Bone marrow (tissue), 2 donors: ENCODE data around the gene SORBS2.
"Not testable (repeated sequence)": the region's sequence is repeated elsewhere in the genome, so short reads cannot be mapped to it uniquely, and the experiment has no call there.

ENCODE experiments used
- DNase-seq, 2 donors: peaks; one replicate each; lab custom pipeline; 2025; lab: John Stamatoyannopoulos, UW

SORBS2 gene, protein sequence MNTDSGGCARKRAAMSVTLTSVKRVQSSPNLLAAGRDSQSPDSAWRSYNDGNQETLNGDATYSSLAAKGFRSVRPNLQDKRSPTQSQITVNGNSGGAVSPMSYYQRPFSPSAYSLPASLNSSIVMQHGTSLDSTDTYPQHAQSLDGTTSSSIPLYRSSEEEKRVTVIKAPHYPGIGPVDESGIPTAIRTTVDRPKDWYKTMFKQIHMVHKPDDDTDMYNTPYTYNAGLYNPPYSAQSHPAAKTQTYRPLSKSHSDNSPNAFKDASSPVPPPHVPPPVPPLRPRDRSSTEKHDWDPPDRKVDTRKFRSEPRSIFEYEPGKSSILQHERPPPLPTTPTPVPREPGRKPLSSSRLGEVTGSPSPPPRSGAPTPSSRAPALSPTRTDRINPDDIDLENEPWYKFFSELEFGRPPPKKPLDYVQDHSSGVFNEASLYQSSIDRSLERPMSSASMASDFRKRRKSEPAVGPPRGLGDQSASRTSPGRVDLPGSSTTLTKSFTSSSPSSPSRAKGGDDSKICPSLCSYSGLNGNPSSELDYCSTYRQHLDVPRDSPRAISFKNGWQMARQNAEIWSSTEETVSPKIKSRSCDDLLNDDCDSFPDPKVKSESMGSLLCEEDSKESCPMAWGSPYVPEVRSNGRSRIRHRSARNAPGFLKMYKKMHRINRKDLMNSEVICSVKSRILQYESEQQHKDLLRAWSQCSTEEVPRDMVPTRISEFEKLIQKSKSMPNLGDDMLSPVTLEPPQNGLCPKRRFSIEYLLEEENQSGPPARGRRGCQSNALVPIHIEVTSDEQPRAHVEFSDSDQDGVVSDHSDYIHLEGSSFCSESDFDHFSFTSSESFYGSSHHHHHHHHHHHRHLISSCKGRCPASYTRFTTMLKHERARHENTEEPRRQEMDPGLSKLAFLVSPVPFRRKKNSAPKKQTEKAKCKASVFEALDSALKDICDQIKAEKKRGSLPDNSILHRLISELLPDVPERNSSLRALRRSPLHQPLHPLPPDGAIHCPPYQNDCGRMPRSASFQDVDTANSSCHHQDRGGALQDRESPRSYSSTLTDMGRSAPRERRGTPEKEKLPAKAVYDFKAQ (N-terminal part only)

DNA sequence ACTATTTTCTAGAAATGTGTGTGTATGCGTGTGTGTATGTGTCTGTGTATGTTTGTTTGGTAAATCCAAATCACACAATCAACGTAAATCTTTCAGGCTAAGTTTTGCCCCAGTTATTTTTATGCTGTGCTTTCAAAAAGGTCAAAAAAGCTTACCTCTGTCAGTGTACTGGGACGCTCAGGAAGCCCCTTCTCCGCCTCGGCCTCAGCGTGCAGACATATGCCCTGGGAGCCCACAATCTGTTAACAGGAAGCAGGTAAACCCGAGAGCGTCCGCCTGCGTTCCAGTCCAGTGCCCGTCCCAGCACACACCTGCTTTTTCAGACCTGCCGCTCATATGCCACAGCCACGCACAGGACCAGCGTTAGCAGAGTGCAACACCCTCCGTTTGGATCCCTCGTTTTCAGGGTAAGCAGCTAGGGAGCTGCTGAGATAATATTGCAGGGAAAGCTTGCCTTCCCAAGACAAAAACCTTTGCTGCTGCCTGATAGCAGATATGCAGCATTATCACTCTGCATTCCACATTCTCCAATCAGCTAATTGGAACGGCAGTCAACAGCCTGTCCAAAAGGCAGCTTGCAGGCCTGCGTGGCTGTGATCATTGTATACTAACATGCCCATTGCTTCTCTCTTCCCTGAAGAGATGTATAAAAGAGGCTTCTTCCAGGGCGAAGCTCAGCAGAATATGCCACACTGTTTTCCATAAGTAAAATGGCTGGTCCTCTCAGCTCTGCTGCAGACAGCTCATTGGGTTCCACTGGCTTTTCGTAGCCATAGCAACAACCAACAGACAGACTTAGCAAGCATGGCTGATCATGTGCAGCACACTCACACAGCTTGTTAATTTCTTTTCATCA, at the start of gene SORBS2:
Gene SORBS2 (minus strand): TSS at position 686 of the 856 bp plus-strand sequence. CDS start 121,623 bp downstream, outside the sequence.
- DNase-seq: no peak

DNA sequence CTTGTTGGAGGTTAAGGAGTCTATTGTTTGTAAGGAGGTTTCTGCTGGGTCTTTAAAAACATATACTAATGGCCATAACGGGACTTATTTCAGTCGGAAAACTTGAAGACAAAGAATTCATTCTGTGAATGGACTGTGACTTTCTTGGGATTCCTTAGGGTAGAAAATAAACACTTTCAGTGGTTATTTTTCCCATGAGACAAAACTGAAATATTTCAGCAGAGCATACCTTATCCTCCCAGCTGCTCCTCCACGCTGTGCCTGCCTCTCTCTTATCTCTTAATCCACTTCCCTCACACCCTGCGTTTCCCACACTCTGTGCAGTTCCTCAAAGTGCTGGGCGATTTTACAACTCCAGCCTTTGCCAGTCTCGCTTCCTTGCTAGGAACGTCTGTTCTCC, 47.1 kb upstream of the SORBS2 start:
- DNase-seq: no peak

DNA sequence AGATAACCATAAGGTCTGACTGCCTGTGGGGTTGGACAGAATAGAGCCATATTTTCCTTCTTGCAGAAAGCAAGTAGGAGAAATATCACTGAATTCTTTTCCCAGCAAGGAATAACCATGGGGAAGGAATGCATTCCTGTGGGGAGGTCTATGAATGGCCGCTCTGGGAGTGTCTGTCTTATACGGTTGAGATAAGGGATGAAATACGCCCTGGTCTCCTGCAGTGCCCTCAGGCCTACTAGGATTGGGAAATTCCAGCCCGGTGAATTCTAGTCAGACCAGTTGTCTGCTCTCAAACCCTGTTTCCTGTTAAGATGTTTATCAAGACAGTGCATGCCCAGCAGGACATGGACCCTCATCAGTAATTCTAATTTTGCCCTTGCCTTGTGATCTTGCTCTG, 45.6 kb upstream of the SORBS2 start:
- not testable (repeated sequence) for DNase-seq

DNA sequence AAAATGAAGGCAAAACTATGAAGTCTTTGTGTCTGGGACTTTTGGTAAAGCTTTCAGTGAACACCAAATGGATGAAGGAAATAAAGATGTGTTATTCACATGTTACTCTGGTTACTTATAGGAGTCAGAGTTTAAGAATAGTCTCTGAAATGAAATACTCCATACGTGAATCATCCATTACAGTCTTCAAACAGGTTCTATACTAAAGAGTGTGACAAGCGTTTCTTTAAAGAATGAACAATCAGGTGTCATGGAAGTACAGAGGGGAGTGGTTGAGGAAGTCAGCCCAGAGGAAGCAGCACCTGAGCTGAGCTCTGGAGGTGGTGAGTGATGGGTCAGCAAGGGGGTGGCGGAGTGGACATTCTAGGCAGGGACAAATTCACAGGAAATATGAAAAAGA, 41.8 kb upstream of the SORBS2 start:
- DNase-seq: no peak

DNA sequence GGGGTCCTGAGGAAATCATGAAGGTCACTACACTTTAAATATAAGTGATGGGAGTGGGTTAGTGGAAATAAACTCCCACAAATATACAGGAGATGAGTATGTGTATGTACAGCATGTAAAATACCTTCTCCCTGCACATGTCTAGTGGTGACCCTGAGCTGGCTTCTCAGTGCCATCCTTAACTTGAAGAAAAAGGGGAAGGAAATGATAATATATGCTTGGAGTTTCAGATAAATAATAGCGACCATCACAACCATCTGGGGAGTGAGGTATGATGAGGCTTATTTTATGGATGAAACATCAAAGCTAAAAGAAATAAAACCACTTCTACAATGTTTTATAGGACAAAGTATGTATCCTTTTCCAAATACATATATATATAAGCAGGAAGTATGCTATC, 41.0 kb upstream of the SORBS2 start:
- DNase-seq: no peak

DNA sequence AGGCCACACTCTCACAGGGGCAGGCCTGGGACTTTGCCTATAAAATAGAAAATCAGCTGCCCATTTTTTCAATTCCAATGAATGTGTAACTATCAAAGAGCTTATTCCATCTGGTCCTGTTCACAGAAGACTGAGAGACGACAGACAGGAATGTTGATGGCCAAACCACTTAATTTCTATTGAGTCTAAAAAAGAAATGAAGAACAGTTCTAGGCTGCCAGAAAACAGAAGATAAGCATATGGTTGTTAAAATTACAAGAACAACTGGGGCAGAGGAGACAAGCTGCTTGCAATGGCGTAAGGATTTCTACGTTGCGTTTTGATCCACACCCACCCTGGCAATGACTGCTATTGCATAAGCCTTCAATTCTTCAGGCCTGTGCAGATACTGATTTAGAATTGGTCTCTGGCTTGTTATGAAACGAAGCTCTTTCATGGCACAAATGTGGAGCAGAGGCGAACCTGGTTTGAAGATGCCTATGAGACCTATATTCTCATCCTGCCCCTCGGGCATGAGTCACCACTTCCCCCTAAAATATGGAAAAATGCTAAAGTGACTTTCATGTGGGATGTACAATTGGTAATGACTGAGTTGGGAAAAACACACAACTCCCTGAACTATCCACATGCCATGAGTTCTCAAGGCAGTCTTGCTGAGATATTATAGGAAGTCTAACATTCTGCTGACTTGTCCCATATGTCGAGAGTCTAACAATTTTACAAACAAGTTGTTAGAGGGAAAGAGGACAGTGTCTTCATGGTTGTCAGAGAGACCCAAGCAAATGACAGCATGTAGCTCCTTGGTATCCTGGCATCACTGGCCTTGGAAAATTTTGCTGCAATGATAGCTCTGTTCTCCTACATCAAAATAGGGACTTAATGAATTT, 37.9 kb upstream of the SORBS2 start:
- no peak for DNase-seq

DNA sequence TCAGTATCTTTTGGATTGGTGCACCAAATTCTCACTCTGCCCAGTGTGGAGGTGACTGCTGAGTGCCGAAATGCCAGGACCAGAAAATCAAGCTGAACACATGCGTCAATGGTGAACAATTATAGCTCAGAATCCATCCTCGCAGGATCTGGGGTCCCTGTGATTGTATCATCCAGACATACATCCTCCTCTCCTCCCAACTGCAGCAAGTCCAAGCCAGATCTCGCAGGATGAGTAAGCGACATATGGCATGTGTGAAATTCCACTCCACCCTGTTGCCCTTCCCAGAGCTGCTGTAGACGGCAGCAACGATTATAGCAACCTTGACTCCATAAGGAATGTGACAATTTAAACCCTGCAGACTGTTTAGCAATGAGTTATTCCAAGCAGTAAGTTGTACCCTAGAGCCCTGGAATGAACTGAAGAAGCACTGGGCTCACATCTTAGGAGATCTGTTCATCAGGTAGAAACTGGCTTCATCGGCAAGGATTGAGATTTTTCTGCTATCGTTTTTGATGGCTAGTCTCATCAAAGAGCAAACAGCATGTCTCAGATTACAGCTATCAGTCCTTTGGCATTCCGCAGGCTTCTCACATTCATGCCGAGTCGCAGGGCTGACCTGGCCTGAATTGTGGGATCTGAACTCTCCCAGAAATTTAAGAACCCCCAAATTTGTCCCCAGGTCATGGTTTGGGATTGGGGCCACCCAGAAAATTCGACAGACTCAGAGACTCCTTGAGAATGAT, 35.5 kb upstream of the SORBS2 start:
- DNase-seq: no peak

DNA sequence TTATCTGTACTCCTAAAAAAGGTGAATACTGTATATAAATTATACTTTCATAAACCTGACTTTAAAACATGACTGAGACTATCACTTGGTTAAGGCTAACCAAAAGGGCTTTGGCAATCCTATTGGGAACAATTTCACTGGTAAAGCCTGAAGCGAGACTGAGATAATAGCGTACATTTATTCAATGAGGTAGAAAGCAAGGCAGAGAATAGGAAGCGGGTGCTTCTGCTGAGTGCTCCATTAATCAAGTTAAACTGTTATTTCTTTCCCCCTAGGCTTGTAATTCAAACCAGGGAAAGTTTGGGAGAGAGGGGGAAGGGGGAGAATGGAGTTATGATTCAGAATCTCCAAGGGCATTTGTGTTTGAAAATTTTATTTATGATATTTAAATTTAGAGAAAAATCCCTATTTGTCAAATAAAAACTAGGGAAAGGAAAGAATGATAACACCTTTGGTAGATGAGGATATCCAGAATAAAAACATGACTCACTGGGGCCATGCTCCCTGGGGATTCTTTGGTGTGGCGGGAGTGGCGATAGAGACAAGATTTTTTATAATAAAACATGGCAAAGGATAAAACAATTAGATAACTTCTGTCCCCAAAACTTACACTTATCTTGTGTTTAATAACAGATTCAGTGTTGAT, 34.6 kb upstream of the SORBS2 start:
- DNase-seq: no peak

DNA sequence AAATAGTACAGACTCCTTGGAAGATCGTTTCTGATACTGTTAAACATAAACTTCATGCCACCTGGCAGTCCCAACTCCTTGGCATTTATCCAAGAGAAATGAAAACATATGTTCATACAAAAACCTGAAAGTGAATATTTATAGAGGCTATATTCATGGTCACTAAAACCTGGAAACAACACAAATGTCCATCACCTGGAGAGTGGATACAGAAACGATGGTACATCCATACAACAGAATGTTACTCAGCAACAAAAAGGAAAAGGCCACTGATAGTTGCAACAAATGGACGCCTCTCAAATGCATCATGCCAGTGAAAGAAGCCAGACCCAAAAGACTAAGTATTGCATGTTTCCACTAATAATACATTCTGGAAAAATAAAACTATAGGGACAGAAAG, 34.0 kb upstream of the SORBS2 start:
- no peak for DNase-seq

DNA sequence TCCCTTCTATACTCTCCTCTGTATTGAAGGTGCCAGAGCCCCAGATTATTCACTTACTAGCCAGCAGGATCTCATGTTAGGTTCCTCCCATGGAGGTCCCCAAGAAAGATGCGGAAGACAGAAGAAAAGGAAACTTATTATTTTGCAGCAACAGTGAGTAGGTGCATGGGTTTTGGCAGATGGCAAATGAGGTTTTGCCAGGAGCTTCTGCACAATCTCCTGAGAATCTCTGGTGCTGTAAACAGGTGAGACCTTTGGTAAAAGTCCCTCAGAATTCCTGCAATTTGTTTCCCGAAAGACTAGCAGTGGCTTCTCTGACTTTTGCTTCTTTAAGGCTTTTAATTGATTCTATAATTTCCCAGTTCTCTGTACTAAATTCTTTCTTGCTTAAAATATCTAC, 29.5 kb upstream of the SORBS2 start:
- DNase-seq: no peak

DNA sequence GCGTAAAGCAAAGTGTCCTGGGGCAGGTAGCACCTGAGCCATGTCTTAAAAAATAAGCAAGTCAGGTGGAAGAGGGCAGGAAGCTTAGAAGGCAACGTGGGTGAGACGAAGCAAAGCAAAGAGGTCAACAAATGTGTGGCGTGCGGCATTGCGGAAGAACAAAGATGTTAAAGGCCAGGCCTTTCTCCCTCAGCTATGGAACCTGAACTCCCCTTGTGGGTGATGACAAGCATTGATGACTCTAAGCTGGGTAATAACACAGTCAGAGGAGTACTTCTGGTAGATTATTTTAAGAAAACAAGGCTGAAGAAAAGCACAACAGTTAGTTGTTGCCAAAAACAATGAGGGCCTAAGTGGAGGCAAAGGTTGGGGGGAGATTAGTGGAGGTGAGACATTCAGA, 29.0 kb upstream of the SORBS2 start:
- no peak for DNase-seq

DNA sequence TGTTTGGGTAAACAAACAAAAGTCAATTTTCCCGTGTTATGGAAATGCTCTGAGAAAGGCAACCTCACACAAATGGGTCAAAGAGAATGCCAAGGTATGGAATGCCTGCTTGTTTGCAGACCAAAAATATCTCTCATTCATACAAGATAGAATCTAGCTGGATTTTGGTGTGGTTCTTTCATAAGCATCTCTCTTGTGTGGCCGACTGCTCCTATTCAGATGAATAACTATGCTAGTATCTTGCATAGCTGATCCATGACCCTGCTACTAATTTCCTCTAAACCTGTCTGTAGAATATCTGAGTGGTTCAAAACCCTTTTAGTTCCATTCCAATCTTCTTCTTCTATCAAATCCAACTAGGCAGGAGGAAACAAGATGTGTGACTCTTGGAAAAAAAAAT, 28.2 kb upstream of the SORBS2 start:
- no peak for DNase-seq

DNA sequence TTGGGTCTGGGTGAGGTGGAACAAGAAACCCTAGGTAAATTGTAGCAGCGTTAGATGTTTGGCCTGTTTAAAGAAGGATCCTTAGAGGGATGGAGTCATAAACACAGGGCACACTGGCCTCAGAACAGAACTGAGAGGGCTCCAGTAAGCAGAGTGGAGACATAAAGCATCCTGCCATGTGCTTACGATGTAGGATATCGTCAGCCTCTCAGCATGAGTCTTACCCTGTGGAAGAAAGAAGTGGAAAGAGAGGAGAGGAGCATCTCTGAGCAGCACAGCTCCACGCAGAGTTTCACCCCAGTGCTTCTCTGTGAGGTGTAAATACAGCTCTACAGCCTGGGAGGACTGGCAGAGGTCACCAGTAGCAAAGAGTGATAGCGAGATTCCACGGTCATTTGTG, 27.8 kb upstream of the SORBS2 start:
- no peak for DNase-seq

DNA sequence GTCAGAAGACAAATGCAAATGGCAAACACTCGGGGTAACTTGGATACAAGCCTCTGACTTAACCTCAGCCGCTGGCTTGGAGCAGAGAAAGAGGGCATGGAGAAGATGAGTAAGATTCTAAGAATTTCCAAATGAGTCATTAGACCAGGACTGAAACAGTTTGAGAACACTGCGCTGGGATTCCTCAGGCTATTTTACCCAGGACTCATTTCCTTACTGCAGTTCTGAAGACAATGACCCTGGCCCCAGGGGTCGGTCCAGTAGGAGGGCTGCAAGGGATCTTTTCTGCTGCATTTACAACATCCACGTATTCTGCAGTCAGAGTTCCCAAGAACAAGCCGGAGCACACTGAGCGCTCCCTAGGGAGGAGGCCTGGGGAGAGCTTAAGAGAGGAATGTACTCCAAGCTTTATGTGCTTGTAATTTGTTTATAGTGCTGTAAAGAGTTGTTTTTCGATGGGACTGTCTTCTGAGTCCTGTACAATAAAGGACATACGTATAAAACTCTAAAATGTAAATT, 27.3 kb upstream of the SORBS2 start:
- no peak for DNase-seq

DNA sequence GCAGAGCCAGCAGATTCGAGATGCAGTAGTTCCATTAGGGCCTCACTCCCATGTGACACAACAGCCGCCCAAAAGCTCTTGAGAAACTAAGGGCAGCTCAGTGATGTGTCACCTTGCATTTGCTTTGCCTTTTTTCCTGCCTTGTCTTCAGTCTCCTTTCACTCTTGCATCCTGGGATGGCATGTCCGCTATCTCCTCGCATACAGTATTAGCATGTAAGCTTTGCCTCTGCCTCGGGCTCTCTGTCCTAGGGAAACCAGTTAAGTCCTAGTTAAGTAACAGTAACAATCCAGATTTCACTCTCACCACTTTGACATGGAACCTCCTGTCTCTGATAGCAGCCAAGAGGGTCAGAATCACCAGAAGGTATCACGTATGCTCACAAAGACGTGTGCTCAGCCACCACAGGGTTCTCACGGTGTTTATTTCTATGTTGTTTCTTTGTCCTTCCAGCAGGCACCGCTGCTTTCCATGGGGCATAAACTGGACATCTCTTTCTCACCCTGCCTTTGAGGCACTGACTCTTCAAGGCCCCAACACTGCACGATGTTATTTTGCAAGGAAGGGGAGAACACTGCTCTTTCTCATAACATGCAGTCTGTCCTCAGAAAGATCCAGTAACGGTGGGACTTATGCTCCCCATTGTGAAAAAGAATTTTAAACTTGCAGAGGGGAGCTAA, 26.7 kb upstream of the SORBS2 start:
- DNase-seq: no peak

DNA sequence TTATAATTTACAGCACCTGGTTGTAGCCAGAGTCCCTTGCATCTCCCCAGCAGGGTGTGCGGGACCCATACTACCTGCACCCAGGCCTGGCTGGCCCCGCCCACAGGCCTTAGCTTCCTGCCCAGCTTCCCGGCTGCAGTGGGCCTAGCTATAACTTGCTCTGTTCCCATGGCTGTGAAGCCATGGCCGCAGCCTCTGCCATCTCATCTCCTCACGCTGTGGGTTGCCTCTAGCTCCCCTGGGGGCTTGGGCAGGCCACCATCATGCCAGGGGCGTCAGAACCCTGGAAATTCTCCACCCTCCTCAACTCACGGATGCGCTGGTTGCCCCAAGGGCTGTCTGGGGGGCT, 26.1 kb upstream of the SORBS2 start:
- DNase-seq: no peak

DNA sequence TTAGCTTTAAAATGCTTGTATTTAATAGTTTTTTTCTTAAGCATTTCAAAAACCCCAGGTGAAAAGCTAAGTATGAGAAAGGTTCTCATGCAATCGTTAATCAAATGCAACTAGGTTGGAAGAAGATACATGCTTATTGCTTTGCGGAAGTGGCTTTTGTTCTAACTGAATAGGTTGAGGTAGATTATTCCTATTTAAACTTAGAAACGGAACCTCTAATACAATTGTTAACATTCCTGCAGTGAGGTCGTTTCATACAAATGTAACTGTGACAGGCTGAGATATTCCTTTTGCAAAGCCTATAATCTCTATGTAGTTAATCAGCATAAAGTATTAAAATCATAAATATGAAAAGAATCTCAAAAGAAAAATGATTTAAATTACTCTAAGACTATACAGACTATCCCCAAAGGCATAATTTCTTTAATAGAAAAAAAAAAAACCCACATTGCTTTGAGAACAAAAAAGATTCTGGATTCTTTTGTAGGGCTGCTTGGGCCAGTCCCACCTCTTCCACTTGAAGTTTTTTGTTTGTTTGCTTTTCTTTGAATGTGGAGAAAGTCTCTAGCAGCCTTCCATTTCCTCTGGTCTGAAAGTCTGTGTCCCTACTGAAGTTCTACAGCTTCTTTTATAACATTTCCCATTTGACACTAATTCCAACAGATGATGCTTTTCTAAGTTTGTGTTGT, 25.6 kb upstream of the SORBS2 start:
- no peak for DNase-seq
